ACC112 (cell line): ENCODE measurements around the gene HTT.

Experiments used
- H2AFZ ChIP-seq: fragments of 200-600 bp; sonication (generic); one replicate; pipeline ENCODE4 v1.6.0; 2017; ENCODE audit warnings: antibody characterized with exemption, low read length; ENCODE audit not compliant: unreplicated experiment
- H3K27ac ChIP-seq: fragments of 200-600 bp; sonication (generic); 2 replicates; pipeline ENCODE4 v1.5.1; 2014; ENCODE audit warnings: low read depth, mild to moderate bottlenecking, antibody characterized with exemption, low read length, moderate library complexity
- H3K27me3 ChIP-seq: fragments of 200-600 bp; sonication (generic); 2 replicates; pipeline ENCODE4 v1.6.1; 2014; ENCODE audit warnings: mild to moderate bottlenecking, antibody characterized with exemption, low read length, moderate library complexity, mixed read lengths; ENCODE audit not compliant: insufficient read depth
- H3K36me3 ChIP-seq: fragments of 200-600 bp; sonication (generic); 2 replicates; pipeline ENCODE4 v1.6.1; 2016; ENCODE audit warnings: mild to moderate bottlenecking, antibody characterized with exemption, low read length, moderate library complexity, mixed read lengths; ENCODE audit not compliant: insufficient read depth
- H3K4me1 ChIP-seq: fragments of 200-600 bp; sonication (generic); one replicate; pipeline ENCODE4 v1.6.1; 2016; ENCODE audit warnings: low read length, mixed read lengths; ENCODE audit not compliant: insufficient read depth, unreplicated experiment, control insufficient read depth
- H3K4me3 ChIP-seq: fragments of 200-600 bp; sonication (generic); 2 replicates; pipeline ENCODE4 v1.5.1; 2014; ENCODE audit warnings: mild to moderate bottlenecking, low read depth, low read length
- H3K79me2 ChIP-seq: fragments of 200-600 bp; sonication (generic); one replicate; pipeline ENCODE4 v1.6.0; 2016; ENCODE audit warnings: low read length; ENCODE audit not compliant: control insufficient read depth, unreplicated experiment, insufficient read depth

The HTT gene

DNA sequence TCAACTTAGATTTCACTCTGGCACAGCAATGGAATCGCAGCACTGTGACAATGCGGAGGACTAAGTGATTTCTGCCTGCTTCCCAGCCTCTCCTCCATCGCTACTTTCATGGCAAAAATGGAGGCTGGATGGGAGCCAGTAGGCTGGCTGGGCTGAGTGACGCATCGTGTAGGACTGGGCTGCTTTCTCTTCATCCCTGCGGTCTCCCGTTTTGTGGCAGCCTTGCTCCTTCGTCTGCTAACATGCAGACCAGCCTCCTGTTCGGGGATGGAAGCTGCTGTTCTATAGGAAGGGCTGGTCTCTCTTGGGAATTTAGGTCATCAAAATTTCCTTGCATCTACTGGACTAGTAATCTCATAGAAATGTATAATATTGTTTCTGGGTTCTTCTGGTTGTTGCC, 202.5 kb downstream of the HTT start:
- H3K27me3 ChIP-seq: peaks cover 31% of the 10 kb centered on the region
- no peak overlapping the region for H3K4me3 ChIP-seq
- no peak overlapping the region for H2AFZ ChIP-seq
- H3K36me3 ChIP-seq: no peaks in the 10 kb centered on the region
- H3K79me2 ChIP-seq: no peaks in the 10 kb centered on the region
- H3K4me1 ChIP-seq: no peaks in the 10 kb centered on the region
- H3K27ac ChIP-seq: no peak overlapping the region

- no peak overlapping the region for H3K4me3 ChIP-seq
- H3K36me3 ChIP-seq: no peaks in the 10 kb centered on the region
- H2AFZ ChIP-seq: no peak overlapping the region
- H3K27me3 ChIP-seq: peaks cover 28% of the 10 kb centered on the region
- H3K79me2 ChIP-seq: no peaks in the 10 kb centered on the region
- no peaks in the 10 kb centered on the region for H3K4me1 ChIP-seq
- H3K27ac ChIP-seq: no peak overlapping the region
Measured at GRCh38 chr4:3280466-3280865, 206.0 kb downstream of the HTT start.

GRCh38 chr4:3283483-3283882, 209.0 kb downstream of the HTT start:
- Histone ChIP-seq H2AFZ (no peak overlapping the region), H3K4me1 (no peaks in the 10 kb centered on the region), H3K36me3 (no peaks in the 10 kb centered on the region), H3K79me2 (no peaks in the 10 kb centered on the region), H3K27me3 (peaks cover 47% of the 10 kb centered on the region), H3K27ac (no peak overlapping the region), H3K4me3 (no peak overlapping the region)

- no peak overlapping the region for H2AFZ ChIP-seq
- no peaks in the 10 kb centered on the region for H3K79me2 ChIP-seq
- H3K27ac ChIP-seq: no peak overlapping the region
- H3K4me3 ChIP-seq: no peak overlapping the region
- H3K4me1 ChIP-seq: no peaks in the 10 kb centered on the region
- no peaks in the 10 kb centered on the region for H3K36me3 ChIP-seq
- peaks cover 47% of the 10 kb centered on the region for H3K27me3 ChIP-seq
Measured at GRCh38 chr4:3283916-3284315, 209.4 kb downstream of the HTT start.

GRCh38 chr4:3284734-3285557, 210.5 kb downstream of the HTT start:
- Histone ChIP-seq H2AFZ (no peak overlapping the region), H3K27ac (no peak overlapping the region), H3K27me3 (peaks cover 47% of the 10 kb centered on the region), H3K36me3 (no peaks in the 10 kb centered on the region), H3K4me1 (no peaks in the 10 kb centered on the region), H3K79me2 (no peaks in the 10 kb centered on the region), H3K4me3 (no peak overlapping the region)

GRCh38 chr4:3285558-3286334, 211.3 kb downstream of the HTT start:
- no peak overlapping the region for H2AFZ ChIP-seq
- H3K4me3 ChIP-seq: no peak overlapping the region
- H3K79me2 ChIP-seq: no peaks in the 10 kb centered on the region
- no peaks in the 10 kb centered on the region for H3K4me1 ChIP-seq
- H3K27me3 ChIP-seq: peaks cover 41% of the 10 kb centered on the region
- H3K36me3 ChIP-seq: no peaks in the 10 kb centered on the region
- H3K27ac ChIP-seq: no peak overlapping the region

GRCh38 chr4:3286335-3287175, 212.1 kb downstream of the HTT start:
- Histone ChIP-seq H3K4me1 (no peaks in the 10 kb centered on the region), H3K79me2 (no peaks in the 10 kb centered on the region), H3K4me3 (no peak overlapping the region), H3K27ac (no peak overlapping the region), H3K27me3 (peaks cover 37% of the 10 kb centered on the region), H2AFZ (no peak overlapping the region), H3K36me3 (no peaks in the 10 kb centered on the region)

GRCh38 chr4:3287271-3287971, 212.9 kb downstream of the HTT start:
- H3K79me2 ChIP-seq: no peaks in the 10 kb centered on the region
- peaks cover 32% of the 10 kb centered on the region for H3K27me3 ChIP-seq
- H2AFZ ChIP-seq: no peak overlapping the region
- H3K36me3 ChIP-seq: no peaks in the 10 kb centered on the region
- H3K4me1 ChIP-seq: no peaks in the 10 kb centered on the region
- H3K4me3 ChIP-seq: no peak overlapping the region
- no peak overlapping the region for H3K27ac ChIP-seq

DNA sequence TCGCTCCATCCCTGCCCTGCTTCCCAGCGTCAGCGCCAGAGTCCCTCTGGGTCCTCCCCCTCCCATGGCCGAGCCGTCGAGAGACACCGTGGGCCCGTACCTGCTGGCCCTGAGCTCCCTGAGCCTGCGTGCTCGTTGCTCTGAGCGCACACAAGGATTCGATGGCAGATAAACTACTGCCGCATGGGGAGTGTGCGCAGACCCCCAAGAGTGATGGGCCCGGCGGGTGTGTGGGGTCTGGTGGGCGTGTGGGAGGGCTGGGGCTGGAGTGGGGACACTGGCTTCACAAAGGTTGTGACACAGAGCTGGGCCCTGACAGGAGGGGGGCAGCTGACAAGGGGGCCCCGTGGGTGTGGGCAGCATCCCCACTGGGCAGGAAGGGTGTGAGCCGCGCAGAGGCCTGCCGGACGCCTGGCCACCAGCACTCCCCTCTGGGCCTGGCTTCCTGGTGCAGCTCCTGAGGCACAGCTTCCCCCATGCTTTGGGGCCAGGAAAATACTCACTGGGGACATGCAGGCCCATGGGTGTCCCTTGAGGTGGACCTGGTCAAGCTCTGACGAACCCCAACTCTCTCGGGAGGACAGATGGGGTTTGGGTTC, 213.6 kb downstream of the HTT start:
- no peak overlapping the region for H2AFZ ChIP-seq
- H3K79me2 ChIP-seq: no peaks in the 10 kb centered on the region
- no peak overlapping the region for H3K4me3 ChIP-seq
- no peaks in the 10 kb centered on the region for H3K36me3 ChIP-seq
- H3K27me3 ChIP-seq: peaks cover 32% of the 10 kb centered on the region
- no peak overlapping the region for H3K27ac ChIP-seq
- no peaks in the 10 kb centered on the region for H3K4me1 ChIP-seq
